CD1c-positive myeloid dendritic cell (primary cell): ENCODE measurements around the gene SAMMSON.

Experiments
- DNase-seq: peaks from one replicate; pipeline ENCODE4 v3.0.0-alpha.2; 2016; ENCODE audit errors: extremely low spot score

SAMMSON gene

GRCh38 chr3:69999140-70000027 is at the start of gene SAMMSON:
Gene SAMMSON, plus strand, starts transcription at chr3:69999733.
- DNase-seq: no peak

- DNase-seq: no peak
These were observed 47.9 kb upstream of the SAMMSON start for GRCh38 chr3:69951616-69952015.

- no peak for DNase-seq
These were observed 40.0 kb upstream of the SAMMSON start for GRCh38 chr3:69959581-69959980.

GRCh38 chr3:69961706-69962439 is 37.7 kb upstream of the SAMMSON start:
- DNase-seq: no peak

- DNase-seq: no peak
These were observed 35.9 kb upstream of the SAMMSON start for GRCh38 chr3:69963643-69964042.

- no peak for DNase-seq
These were observed 32.4 kb upstream of the SAMMSON start for GRCh38 chr3:69967156-69967555.

GRCh38 chr3:69970827-69971226 is 28.7 kb upstream of the SAMMSON start:
- DNase-seq: peak; percentile 66

GRCh38 chr3:69972672-69973071 is 26.9 kb upstream of the SAMMSON start:
- no peak for DNase-seq

GRCh38 chr3:69976021-69976420 is 23.5 kb upstream of the SAMMSON start:
- no peak for DNase-seq

GRCh38 chr3:69983546-69984265 is 15.8 kb upstream of the SAMMSON start:
- DNase-seq: peak; percentile 46

GRCh38 chr3:69985266-69985665 is 14.3 kb upstream of the SAMMSON start:
- no peak for DNase-seq

- no peak for DNase-seq
These were observed 13.1 kb upstream of the SAMMSON start for GRCh38 chr3:69986419-69986818.

- no peak for DNase-seq
These were observed 11.7 kb upstream of the SAMMSON start for GRCh38 chr3:69987833-69988232.

- no peak for DNase-seq
These were observed 5.8 kb upstream of the SAMMSON start for GRCh38 chr3:69993757-69994156.

GRCh38 chr3:69994919-69995318 is 4.6 kb upstream of the SAMMSON start:
- peak; percentile 69 for DNase-seq

GRCh38 chr3:69997631-69998307 is 1.8 kb upstream of the SAMMSON start:
- no peak for DNase-seq

GRCh38 chr3:69998759-69999139 is 784 bp upstream of the SAMMSON start:
- no peak for DNase-seq

GRCh38 chr3:70000028-70000410 is 486 bp downstream of the SAMMSON start:
- DNase-seq: no peak

GRCh38 chr3:70000563-70001081 is 1.1 kb downstream of the SAMMSON start:
- DNase-seq: no peak

GRCh38 chr3:70003119-70003518 is 3.6 kb downstream of the SAMMSON start:
- no peak for DNase-seq

- DNase-seq: peak; percentile 43
These were observed 6.6 kb downstream of the SAMMSON start for GRCh38 chr3:70006089-70006488.

GRCh38 chr3:70010346-70010745 is 10.8 kb downstream of the SAMMSON start:
- DNase-seq: peak; percentile 58
